KMS-11 (cell line): ENCODE results near the gene SERGEF.

Source experiments
- H2AFZ ChIP-seq: fragments of 200-600 bp; sonication (generic); 2 replicates; pipeline ENCODE4 v1.6.1; 2016; ENCODE audit warnings: antibody characterized with exemption, mixed run types, low read depth
- H3K27ac ChIP-seq: fragments of 200-600 bp; sonication (generic); 2 replicates; pipeline ENCODE4 v1.6.1; 2016; ENCODE audit warnings: mild to moderate bottlenecking, mixed run types
- H3K27me3 ChIP-seq: fragments of 200-600 bp; sonication (generic); 2 replicates; pipeline ENCODE4 v1.6.1; 2017; ENCODE audit warnings: mild to moderate bottlenecking, low read depth, mixed run types, moderate library complexity; ENCODE audit not compliant: insufficient read depth
- H3K36me3 ChIP-seq: fragments of 200-600 bp; sonication (generic); 2 replicates; pipeline ENCODE4 v1.6.1; 2017; ENCODE audit warnings: mild to moderate bottlenecking, mixed run types; ENCODE audit not compliant: insufficient read depth
- H3K4me1 ChIP-seq: fragments of 200-600 bp; sonication (generic); 2 replicates; pipeline ENCODE4 v1.6.1; 2016; ENCODE audit warnings: mild to moderate bottlenecking, low read depth, mixed run types; ENCODE audit not compliant: poor library complexity, severe bottlenecking
- H3K4me2 ChIP-seq: fragments of 200-600 bp; sonication (generic); 2 replicates; pipeline ENCODE4 v1.7.0; 2016; ENCODE audit warnings: mild to moderate bottlenecking, mixed run types
- H3K4me3 ChIP-seq: fragments of 200-600 bp; sonication (generic); IDR thresholded peaks from 2 replicates; pipeline ENCODE4 v1.6.1; 2017; ENCODE audit warnings: low read depth, low read length, mixed read lengths; ENCODE audit not compliant: insufficient read depth
- H3K79me2 ChIP-seq: fragments of 200-600 bp; sonication (generic); 2 replicates; pipeline ENCODE4 v1.6.1; 2016; ENCODE audit warnings: low read depth, mixed run types; ENCODE audit not compliant: insufficient read depth
- H3K9ac ChIP-seq: fragments of 200-600 bp; sonication (generic); 2 replicates; pipeline ENCODE4 v1.6.1; 2016; ENCODE audit warnings: mild to moderate bottlenecking, mixed run types
- H4K20me1 ChIP-seq: fragments of 200-600 bp; sonication (generic); 2 replicates; pipeline ENCODE4 v1.6.1; 2016; ENCODE audit warnings: mild to moderate bottlenecking, mixed run types; ENCODE audit not compliant: insufficient read depth
- TF ChIP-seq, protein P1 (sequence below): fragments of 200-600 bp; sonication (generic); conservative IDR thresholded peaks from 2 replicates; pipeline ENCODE4 v1.6.1; 2017; ENCODE audit warnings: low read depth, mild to moderate bottlenecking, antibody characterized with exemption, low read length, moderate library complexity, mixed read lengths

Gene SERGEF

DNA sequence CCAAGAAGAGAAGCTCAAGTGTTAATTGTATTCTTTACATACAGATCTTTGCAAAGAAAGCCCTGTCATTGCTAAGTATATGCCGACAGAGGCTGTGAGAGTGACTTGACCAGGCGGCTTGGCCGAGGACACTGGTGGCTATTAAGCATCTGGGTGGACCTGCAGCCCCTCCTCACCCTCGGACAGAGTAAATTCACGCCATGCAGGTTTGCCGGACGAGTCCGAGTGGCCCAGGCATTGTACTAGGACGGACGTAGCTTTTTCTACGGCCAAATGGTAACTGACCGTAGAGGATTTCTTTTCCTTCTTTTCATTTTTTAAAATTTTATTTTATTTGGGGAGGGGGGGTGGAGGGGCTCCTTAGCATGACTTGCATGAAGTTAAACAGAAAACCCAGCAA is 231.2 kb downstream of the SERGEF start:
- H3K36me3 ChIP-seq = no peaks in the 10 kb centered on the region
- H2AFZ ChIP-seq = no peak overlapping the region
- H3K4me1 ChIP-seq = no peaks in the 10 kb centered on the region
- no peak overlapping the region for H3K4me2 ChIP-seq
- H3K27me3 ChIP-seq = no peaks in the 10 kb centered on the region
- H3K4me3 ChIP-seq = no peak overlapping the region
- no peak overlapping the region for H3K27ac ChIP-seq
- H4K20me1 ChIP-seq = no peaks in the 10 kb centered on the region
- TF ChIP-seq, protein P1, sequence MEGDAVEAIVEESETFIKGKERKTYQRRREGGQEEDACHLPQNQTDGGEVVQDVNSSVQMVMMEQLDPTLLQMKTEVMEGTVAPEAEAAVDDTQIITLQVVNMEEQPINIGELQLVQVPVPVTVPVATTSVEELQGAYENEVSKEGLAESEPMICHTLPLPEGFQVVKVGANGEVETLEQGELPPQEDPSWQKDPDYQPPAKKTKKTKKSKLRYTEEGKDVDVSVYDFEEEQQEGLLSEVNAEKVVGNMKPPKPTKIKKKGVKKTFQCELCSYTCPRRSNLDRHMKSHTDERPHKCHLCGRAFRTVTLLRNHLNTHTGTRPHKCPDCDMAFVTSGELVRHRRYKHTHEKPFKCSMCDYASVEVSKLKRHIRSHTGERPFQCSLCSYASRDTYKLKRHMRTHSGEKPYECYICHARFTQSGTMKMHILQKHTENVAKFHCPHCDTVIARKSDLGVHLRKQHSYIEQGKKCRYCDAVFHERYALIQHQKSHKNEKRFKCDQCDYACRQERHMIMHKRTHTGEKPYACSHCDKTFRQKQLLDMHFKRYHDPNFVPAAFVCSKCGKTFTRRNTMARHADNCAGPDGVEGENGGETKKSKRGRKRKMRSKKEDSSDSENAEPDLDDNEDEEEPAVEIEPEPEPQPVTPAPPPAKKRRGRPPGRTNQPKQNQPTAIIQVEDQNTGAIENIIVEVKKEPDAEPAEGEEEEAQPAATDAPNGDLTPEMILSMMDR = no peak
- H3K9ac ChIP-seq = no peak overlapping the region
- H3K79me2 ChIP-seq = no peaks in the 10 kb centered on the region

DNA sequence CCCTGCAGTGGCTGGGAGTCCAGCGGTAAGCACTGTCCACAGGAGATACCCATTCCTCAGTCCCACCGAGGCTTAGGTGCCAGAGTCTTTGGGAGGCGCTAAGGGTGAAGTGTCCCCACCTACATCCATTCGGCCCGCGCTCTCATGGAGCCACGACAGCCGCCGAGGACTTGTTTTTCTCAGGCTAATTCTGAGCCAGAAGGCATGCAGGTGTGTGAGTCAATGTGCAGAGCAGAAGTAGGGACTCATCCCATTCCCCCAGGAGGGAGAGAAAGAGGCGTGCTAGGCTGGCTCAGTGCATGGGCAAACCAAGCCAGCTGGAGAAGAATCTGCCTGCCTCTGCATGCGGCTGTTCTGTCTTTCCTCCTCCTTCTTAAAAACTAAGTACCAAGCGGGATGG is 231.6 kb downstream of the SERGEF start:
- no peak overlapping the region for H3K4me3 ChIP-seq
- no peak overlapping the region for H3K4me2 ChIP-seq
- H4K20me1 ChIP-seq = no peaks in the 10 kb centered on the region
- H3K36me3 ChIP-seq = no peaks in the 10 kb centered on the region
- H3K27ac ChIP-seq = no peak overlapping the region
- H3K4me1 ChIP-seq = no peaks in the 10 kb centered on the region
- no peak overlapping the region for H2AFZ ChIP-seq
- TF ChIP-seq, protein P1 = no peak
- H3K79me2 ChIP-seq = no peaks in the 10 kb centered on the region
- no peak overlapping the region for H3K9ac ChIP-seq
- H3K27me3 ChIP-seq = no peaks in the 10 kb centered on the region

DNA sequence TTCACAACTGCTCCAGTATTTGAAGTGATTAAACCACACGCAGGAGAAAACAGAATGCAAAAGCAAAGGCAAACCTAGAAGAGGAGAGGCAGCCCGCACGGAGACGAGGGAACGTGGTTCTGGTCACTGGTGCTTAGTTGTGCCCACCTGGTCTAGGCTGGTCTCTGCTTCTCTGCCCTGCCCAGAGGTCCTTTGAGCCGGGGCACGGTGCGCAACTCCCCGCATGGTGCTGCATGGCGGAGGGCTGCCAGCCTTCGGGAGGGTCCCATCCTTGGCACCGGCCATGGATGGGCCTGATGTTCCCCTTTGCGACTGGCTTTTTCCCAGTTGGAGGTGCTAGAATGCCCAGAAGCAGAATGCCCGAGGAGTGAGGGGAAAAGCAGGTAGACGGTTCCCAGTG is 232.2 kb downstream of the SERGEF start:
- no peaks in the 10 kb centered on the region for H3K27me3 ChIP-seq
- H3K79me2 ChIP-seq = no peaks in the 10 kb centered on the region
- no peaks in the 10 kb centered on the region for H4K20me1 ChIP-seq
- no peak overlapping the region for H3K4me3 ChIP-seq
- no peak overlapping the region for H2AFZ ChIP-seq
- H3K27ac ChIP-seq = no peak overlapping the region
- H3K4me2 ChIP-seq = no peak overlapping the region
- no peaks in the 10 kb centered on the region for H3K4me1 ChIP-seq
- H3K36me3 ChIP-seq = no peaks in the 10 kb centered on the region
- TF ChIP-seq, protein P1 = no peak
- H3K9ac ChIP-seq = no peak overlapping the region

DNA sequence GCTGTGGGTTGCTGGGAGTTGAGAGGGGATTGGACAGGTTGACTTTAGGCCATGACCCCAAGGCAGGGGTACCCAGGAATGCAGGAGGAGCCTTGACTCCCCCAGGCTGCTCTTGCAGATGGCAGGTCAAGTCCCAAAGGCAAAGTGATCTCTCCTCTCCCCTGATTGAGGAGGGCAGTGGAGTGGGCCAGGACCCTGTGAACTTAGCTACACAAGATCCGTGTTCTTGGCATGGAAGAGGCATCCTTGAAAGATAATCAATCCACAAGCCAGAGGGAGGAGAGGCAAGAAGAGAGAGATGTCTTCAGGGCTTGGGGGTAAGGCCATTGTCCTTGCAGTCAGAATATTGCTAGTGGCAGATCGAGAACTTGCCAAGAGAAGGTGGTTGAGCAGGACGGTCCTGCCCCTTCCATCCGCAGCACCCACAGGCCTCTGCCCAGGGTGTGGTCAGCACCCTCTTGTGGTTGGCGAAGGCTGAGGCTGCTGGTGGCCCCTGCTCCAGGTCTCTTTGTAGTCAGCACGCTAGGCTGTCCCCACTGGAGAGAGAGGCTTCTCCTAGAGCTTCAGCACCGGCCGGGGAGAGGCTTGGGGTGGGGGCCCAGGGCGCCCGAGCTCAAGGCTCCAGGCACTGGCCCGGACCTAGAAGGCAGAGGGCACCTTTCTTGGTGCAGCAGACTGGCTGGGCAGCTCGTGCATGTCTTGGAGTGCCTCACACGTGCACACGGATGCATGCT is 232.8 kb downstream of the SERGEF start:
- H3K4me1 ChIP-seq = no peaks in the 10 kb centered on the region
- no peak overlapping the region for H3K4me2 ChIP-seq
- no peaks in the 10 kb centered on the region for H3K79me2 ChIP-seq
- TF ChIP-seq, protein P1 = no peak
- H4K20me1 ChIP-seq = no peaks in the 10 kb centered on the region
- no peaks in the 10 kb centered on the region for H3K27me3 ChIP-seq
- H2AFZ ChIP-seq = no peak overlapping the region
- no peaks in the 10 kb centered on the region for H3K36me3 ChIP-seq
- H3K9ac ChIP-seq = no peak overlapping the region
- H3K4me3 ChIP-seq = no peak overlapping the region
- no peak overlapping the region for H3K27ac ChIP-seq
